Muscle of back (tissue), 13 donors: ENCODE measurements around the gene POC5. TPM values are rescaled to one million over a fixed set of nuclear protein-coding genes. Genes with fewer than 3 reads are reported as not detected.
"Not testable (repeated sequence)": the region's sequence is repeated elsewhere in the genome, so short reads cannot be mapped to it uniquely, and the experiment has no call there.

ENCODE experiments used
- DNase-seq, 3 donors: peaks; one replicate each; pipeline versions ENCODE4 v3.0.0 to v3.0.0-alpha.2; 2013
- long read RNA-seq, 9 donors: transcript quantifications; one replicate each; lab custom pipeline, GENCODE V29; 2026
- polyA plus RNA-seq, 10 donors: library from polyadenylated mRNA; unstranded; fragments of 120-200 nt; gene quantifications; one replicate each; pipeline ENCODE4 v1.2.1, GENCODE V29; 2013; ENCODE audit not compliant: insufficient read length in 10 of 10

Gene POC5, protein sequence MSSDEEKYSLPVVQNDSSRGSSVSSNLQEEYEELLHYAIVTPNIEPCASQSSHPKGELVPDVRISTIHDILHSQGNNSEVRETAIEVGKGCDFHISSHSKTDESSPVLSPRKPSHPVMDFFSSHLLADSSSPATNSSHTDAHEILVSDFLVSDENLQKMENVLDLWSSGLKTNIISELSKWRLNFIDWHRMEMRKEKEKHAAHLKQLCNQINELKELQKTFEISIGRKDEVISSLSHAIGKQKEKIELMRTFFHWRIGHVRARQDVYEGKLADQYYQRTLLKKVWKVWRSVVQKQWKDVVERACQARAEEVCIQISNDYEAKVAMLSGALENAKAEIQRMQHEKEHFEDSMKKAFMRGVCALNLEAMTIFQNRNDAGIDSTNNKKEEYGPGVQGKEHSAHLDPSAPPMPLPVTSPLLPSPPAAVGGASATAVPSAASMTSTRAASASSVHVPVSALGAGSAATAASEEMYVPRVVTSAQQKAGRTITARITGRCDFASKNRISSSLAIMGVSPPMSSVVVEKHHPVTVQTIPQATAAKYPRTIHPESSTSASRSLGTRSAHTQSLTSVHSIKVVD
- polyA plus RNA-seq, result 1 to 10 TPM; 5.9 to 9.8 (median 8.1) TPM
- long read RNA-seq, donor 1, result 0 reads
- long read RNA-seq, donor 2, partial matches to known transcripts, result 0 of 2 reads
- long read RNA-seq, donor 2, other reads (novel, unspliced or antisense), result 0 of 2 reads
- long read RNA-seq, donor 3, result 0 reads
- long read RNA-seq, donor 4, result 0 reads
- long read RNA-seq, donor 5, result 0 reads
- long read RNA-seq, donor 6, result 0 reads
- long read RNA-seq, donor 7, result 0 reads
- long read RNA-seq, donor 8, result 0 reads
- long read RNA-seq, donor 9, result 0 reads

DNA sequence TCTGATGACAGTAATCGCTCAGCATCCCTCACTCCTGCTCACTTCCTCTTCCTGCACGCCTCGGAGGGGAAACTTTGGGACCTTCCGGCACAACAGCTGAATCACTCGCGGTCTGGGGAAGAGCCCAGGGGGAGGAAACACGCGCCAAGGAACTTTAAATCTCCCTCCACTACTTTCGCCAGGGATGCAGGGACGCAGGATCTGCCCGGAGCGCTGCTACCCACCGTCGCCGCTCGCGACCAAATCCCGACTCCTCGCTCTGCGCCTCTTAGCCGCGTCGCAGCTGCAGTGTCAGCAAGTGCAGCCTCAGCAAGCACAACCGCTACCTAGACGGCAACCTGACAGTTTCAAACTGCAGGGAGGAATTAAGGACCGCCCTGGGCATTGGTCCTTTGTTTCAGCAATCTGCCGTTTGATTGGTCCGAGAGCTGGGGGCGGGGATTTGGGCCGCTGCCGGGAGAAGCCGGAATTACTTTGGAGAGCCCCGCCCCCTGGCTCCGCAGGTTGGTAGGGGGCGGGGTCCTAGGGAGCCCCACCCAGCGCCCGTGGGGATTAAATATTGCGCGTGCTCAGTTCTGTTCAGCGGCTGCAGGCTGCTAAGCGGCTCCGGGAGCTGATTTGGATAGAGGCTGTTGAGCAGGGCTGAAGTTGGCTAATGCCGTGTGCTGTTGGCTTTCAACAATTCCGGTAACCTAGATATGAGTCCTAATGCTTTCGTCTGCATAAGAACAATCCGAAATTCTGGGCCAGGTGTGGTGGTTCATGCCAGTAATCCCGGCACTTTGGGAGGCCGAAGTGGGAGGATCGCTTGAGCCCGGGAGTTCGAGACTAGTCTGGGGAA, at the start of gene POC5:
Gene POC5, minus strand, starts transcription at position 356 of the 841 bp plus-strand sequence. CDS start 4,500 bp downstream, outside the sequence.
- DNase-seq, result peak; percentile 95 to 97 (median 96)

DNA sequence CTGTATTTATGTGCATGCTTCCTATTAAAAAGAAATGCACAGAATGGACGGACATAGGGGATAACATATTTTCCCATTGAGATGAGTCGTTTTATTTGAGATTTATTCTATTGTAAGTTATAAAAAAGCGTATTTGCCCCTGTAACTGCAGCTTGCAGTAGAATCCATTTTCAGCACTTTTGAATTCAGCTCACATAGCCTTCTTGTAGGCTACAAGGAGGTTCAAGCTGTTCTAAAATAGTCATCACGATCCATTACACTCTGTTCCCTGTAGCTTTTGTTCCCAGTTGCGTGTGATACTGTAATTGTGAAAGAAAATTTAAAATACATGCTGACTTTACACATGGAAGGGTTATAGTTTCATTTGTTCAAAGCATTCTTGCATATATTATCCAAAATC, 40.9 kb upstream of the POC5 start:
- DNase-seq, result no peak

GRCh38 chr5:75756981-75757380, 39.7 kb upstream of the POC5 start:
- no peak for DNase-seq

- DNase-seq, result no peak
Observed at GRCh38 chr5:75756211-75756610, 39.0 kb upstream of the POC5 start.

DNA sequence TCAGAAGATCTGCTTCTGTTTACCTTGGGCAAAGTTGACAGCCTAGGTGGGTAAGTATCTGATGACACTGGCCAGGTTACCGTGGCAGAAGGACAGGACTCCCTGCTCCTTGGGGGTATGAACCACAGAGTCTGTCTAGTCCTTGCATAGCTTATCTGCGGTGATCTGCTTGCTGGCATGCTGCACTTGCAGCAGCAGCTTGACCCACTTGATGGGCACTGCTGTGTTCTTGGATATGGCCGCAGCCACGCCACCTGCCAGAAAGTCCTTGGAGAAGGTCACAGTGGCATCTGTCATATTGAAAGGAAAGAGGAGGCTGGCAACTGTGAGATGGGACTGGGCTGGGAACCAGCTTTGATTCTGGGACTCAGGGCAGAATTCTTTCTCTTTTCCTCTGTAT, 35.9 kb upstream of the POC5 start:
- DNase-seq, result no peak

- DNase-seq, result no peak
Observed at GRCh38 chr5:75744355-75744754, 27.1 kb upstream of the POC5 start.

DNA sequence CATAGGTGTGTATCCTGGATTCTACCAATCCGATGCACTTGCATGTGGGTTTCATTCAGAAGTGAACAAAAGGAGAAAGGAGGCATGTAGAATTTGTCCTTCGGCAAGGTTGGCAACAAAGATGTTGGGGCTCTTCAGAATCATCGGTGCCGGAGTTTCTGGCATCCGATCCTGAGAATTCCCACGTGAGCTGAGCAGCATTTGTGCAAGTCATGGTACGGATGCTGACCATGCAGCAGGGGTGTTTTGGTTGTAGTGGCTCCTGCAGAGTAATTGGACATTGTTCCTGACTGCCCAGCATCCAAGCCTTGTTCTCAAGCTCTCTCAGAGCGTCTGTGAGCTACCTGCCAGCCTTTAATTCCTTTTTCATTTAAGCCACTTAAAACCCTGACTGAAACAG, 19.0 kb upstream of the POC5 start:
- DNase-seq, result no peak

GRCh38 chr5:75734913-75735789, 17.9 kb upstream of the POC5 start:
- DNase-seq, result peak; percentile 3 to 34 (median 8)

- no peak for DNase-seq
Observed at GRCh38 chr5:75733767-75734166, 16.5 kb upstream of the POC5 start.

- DNase-seq, result not testable (repeated sequence)
Observed at GRCh38 chr5:75731515-75731914, 14.3 kb upstream of the POC5 start.

GRCh38 chr5:75729321-75729720, 12.1 kb upstream of the POC5 start:
- peak in 1 of 3 donors; percentile 9 for DNase-seq

GRCh38 chr5:75727931-75728330, 10.7 kb upstream of the POC5 start:
- no peak for DNase-seq

GRCh38 chr5:75726224-75726623, 9.0 kb upstream of the POC5 start:
- DNase-seq, result not testable (repeated sequence)

DNA sequence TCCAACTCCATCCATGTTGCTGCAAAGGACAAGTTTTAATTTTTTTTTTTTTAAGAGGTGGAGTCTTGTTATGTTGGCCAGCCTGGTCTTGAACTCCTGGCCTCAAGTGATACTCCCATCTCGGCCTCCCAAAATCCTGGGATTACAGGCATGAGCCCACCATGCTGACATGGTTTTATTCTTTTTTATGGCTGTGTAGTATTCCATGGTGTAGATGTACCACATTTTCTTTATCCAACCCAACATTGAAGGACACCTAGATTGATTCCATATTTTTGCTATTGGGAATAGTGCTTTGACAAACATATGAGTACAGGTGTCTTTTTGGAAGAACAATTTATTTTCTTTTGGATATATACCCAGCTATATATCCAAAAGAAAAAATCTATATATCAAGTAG, 6.1 kb upstream of the POC5 start:
- DNase-seq, result no peak

- DNase-seq, result no peak
Observed at GRCh38 chr5:75721573-75721972, 4.3 kb upstream of the POC5 start.

DNA sequence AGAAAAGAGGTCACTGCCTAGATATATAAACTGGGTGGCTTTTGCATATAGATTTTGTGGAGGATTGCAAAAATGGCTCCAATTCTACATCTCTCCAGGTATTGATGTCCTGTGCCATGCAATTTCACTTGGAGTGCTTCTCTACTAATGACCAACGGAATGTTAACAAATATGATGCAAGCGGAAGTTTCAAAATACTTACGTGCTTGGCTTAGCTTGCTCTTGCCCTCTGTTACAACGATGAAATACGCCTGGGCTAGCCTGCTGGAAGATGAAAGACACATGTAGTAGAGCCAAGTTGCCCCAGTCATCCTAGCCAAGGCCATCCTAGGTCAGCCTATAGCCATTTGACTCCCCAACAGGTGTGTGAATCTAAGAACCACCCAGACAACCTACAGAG, 3.6 kb upstream of the POC5 start:
- no peak for DNase-seq

GRCh38 chr5:75716715-75717081, 539 bp downstream of the POC5 start:
- no peak for DNase-seq

DNA sequence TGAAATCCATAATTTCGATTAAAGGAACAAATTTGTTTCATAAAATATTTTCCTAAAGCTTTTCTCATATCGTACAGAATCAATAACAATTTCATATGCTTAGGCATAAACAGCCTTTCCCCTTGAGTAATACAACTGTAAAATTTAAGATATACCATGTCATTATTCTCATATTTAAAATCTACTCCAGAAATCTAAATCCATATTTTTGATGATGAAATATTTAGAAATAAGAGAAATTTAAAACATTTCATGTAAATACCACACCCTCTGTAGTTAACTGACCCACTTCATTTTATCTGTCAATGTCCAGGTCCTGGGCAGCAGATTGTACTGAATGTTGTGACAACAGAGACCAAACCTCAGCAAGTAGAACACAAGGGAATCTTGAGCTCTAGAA, 5.1 kb downstream of the POC5 start:
- DNase-seq, result no peak

- DNase-seq, result no peak
Observed at GRCh38 chr5:75711151-75711550, 6.1 kb downstream of the POC5 start.

DNA sequence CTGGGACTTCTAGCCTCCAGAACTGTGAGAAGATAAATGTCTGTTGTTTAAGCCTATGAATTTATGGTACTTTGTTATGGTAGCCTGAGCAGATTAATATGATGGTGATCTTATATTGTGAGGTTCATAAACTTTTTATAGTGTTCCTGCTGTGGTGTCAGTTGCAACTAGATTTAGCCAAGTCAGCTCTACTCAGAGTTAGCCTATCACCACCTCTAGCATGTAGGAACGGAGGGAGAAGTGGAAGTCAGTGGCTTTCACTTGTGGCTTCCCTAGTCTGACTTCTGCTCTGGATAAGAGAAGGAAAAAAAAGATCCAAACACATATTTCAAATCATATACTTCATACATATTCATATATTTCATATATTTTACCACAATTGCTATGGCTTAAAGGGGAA, 6.6 kb downstream of the POC5 start:
- DNase-seq, result peak in 1 of 3 donors; percentile 5

DNA sequence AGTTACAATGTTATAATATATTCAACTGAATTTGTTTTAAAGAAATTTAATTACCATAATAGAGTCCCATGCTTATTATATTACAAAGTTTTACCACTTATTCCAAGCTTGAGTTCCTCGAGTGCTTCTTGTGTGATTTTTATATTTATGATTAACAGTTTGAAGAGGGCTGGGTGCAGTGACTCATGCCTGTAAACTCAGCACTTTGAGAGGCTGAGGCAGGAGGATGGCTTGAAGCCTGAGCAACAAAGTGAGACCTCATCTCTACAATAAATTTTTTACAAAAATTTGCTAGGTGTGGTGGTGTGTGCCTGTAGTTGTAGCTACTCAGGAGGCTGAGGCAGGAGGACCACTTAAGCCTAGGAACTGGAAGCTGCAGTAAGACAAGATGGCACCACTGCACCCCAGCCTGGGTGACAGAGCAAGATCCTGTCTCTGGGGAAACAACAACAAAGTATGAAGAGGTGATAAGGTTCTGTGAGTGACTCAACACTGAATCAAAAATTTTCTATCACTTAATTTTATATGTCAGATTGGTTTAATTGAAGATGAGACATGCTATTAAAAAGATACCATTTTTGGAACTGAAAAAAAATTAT, 9.2 kb downstream of the POC5 start:
- no peak for DNase-seq
